GM19240 (cell line): ENCODE results near the gene FXR1.

Experiments
- DNase-seq: peaks from one replicate; pipeline ENCODE4 v3.0.0; 2011; ENCODE audit warnings: low spot score; ENCODE audit not compliant: insufficient read length

FXR1 gene

GRCh38 chr3:181006541-181006940, 94.1 kb downstream of the FXR1 start:
- DNase-seq: no peak

DNA sequence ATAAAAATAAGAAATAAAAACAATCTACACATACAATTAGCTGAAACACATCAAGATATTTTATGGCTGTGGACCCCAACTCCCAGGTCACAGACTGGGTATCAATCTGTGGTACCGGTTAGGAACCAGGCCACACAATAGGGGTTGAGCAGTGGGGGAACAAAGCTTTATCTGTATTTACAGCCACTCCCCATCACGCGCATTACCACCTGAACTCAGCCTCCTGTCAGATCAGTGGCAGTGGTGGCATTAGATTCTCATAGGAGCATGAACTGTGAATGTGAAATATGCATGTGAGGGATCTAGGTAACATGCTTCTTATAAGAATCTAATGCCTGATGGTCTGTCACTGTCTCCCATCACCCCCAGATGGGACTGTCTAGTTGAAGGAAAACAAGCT, 94.8 kb downstream of the FXR1 start:
- DNase-seq: no peak

DNA sequence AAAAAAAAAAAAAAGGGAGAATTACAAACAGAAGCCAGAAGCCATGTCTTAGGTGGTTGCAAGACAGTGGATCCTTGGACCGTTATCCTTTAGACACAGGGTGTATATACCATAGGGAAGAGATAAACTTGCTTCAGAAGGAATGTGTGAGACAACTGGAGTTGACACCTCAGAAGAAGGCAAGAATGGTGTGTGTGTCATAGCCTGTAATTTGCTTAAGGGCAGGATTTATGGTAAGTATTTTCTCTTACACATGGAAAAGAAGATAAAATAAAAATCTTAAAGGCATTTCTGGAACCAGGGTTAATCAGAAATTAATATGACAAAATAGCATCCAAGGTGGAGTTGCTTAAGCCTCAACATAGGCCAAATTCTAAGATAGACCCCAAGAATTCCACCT, 96.3 kb downstream of the FXR1 start:
- no peak for DNase-seq

DNA sequence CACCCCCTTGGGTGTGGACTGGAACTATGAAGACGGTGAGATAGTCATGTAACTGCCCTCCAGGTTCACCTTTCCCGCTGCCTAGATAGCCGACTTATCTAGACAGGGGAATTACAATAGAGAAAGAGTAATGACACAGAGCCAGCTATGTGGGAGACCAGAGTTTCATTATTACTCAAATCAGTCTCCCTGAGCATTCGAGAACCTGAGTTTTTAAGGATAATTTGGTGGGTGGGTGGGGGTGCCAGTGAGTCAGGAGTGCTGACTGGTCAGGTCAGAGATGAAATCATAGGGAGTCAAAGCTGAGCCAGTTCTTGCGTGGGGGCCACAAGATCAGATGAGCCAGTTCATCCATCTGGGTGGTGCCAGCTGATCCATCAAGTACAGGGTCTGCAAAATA, 96.8 kb downstream of the FXR1 start:
- DNase-seq: no peak

GRCh38 chr3:181017690-181018089, 105.2 kb downstream of the FXR1 start:
- DNase-seq: no peak

- DNase-seq: no peak
Observed at GRCh38 chr3:181025204-181025603, 112.7 kb downstream of the FXR1 start.

GRCh38 chr3:181030948-181031347, 118.5 kb downstream of the FXR1 start:
- no peak for DNase-seq
